ENCODE data around the gene NCKAP1. TPM values are rescaled to one million over a fixed set of nuclear protein-coding genes. Genes with fewer than 3 reads are reported as not detected.

Gene NCKAP1
- total and polyA plus RNA-seq, 2 of the 4 experiments (the other 2 are of a cell fraction): 91.1 to 160 TPM

DNA sequence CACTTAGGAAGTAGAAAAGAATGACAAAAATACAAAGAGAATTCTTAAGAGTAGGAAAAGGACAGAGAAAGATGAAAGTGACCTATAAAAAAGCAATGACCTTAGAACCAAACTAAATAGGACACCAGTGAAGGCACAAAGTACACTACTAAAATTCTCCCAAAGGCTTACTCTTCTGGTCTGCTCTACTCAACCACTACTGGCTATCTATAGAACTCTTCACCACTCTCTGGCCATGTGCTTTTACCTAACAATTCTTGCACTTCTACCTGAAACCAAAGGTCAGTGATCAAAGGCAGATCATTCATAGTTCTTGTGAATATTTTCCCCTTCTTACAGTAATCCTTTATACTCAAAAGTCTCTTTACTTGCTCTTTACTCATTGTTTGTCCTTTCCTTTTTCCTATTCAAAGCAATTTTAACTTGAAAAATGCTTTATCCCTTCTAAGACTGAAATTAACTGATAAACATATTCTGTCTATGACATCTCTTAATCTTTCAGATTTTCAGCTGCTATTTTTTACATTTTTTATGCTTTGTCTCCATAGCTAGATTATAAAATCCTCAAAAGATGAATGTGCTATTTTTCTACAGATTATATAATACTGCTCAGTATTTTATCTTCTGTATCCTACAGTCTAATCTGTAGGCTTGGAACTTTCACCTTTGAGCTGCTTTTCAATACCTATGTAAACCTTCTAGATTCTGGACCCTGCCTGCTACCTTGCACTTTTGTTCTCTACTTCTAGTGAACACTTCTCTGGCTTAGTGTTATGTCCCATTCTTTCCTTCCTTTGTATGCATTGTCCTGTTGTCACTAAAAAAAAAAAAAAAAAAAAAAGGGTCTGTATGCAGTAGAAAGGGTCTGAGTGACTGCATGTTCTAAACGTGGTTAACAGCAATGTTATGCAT lies 64.6 kb downstream of the NCKAP1 start:
- WGBS, 2 experiments (ENCODE audit: extremely low coverage in 2 of 2, insufficient read length in 1 of 2): no CpG with 5 or more reads among the region's 1 CpG
- CTCF ChIA-PET: interaction anchor here (1.2 kb wide), 1 partner anchor 19 kb away, joined by 3 read pairs; no protein-coding TSS in a partner anchor
- dilution Hi-C loops (cut with HindIII; ENCODE audit: low sequenced_read_pairs, unreplicated experiment): no loop called here

More for the DNA sequence above, 64.6 kb downstream of the NCKAP1 start:
- H3K9ac ChIP-seq (ENCODE audit: low read depth, low read length): no peak overlapping the region
- no peak overlapping the region for H4K91ac ChIP-seq (ENCODE audit: insufficient read depth, low read depth, low read length)
- H3K14ac ChIP-seq (replicated peaks; ENCODE audit: low read depth, low read length): no peak overlapping the region
- H2BK15ac ChIP-seq (ENCODE audit: low read depth, low read length): no peak overlapping the region
- H2AFZ ChIP-seq (replicated peaks; ENCODE audit: low read length, poor library complexity): no peak overlapping the region
- H3K18ac ChIP-seq (ENCODE audit: low read depth, low read length): no peak overlapping the region
- H3K27me3 ChIP-seq (ENCODE audit: control insufficient read depth, insufficient read depth, low read length): no peaks in the 10 kb centered on the region
- in situ Hi-C loops (cut with MboI; ENCODE audit: low sequenced_read_pairs) (no loop called here), intact Hi-C loops (cut with micrococcal nuclease) (loop anchor here (10.0 kb wide), 1 partner anchor 49 kb away; no protein-coding TSS in a partner anchor)
- no peak overlapping the region for H2AK9ac ChIP-seq (replicated peaks; ENCODE audit: low read depth, low read length, poor library complexity)
- H3K36me3 ChIP-seq (ENCODE audit: control insufficient read depth, insufficient read depth, low read length): peaks cover 19% of the 10 kb centered on the region
- H3K4me3 ChIP-seq (ENCODE audit: insufficient read depth, low read depth, low read length): no peak overlapping the region
- no peaks in the 10 kb centered on the region for H3K9me3 ChIP-seq (ENCODE audit: control insufficient read depth, insufficient read depth, low read length)
- no peak overlapping the region for H3K23ac ChIP-seq (ENCODE audit: low read depth, low read length)
- H2AK5ac ChIP-seq (ENCODE audit: low read depth, low read length): no peak overlapping the region
- POLR2A ChIA-PET (ENCODE audit: unreplicated experiment): no interaction called here
- H3K4ac ChIP-seq (ENCODE audit: low read depth, low read length): no peak overlapping the region
- no peak for DNase-seq
- H4K20me1 ChIP-seq (ENCODE audit: insufficient read depth, low read length): no peaks in the 10 kb centered on the region
- no peak overlapping the region for H2BK120ac ChIP-seq (ENCODE audit: low read depth, low read length)
- no peak overlapping the region for H3K56ac ChIP-seq (ENCODE audit: extremely low read depth, insufficient read depth, low read length)
- no peak for ATAC-seq (ENCODE audit: low read depth)
- H3K79me1 ChIP-seq (ENCODE audit: low read depth in 1 of 2, low read length in 2 of 2): peaks cover 5 to 6% of the 10 kb centered on the region in 2 experiments; a peak in 2 of 4 replicates
- H2BK20ac ChIP-seq (ENCODE audit: low read depth, low read length): no peak overlapping the region
- no peak overlapping the region for H2BK5ac ChIP-seq (ENCODE audit: low read depth, low read length, poor library complexity, severe bottlenecking)
- no peak overlapping the region for H4K5ac ChIP-seq (ENCODE audit: low read depth, low read length)
- no peaks in the 10 kb centered on the region; the same call in 1 of the 2 replicates for H3K9me1 ChIP-seq (ENCODE audit: insufficient read depth, low read length)
- TF ChIP-seq RAD21 (IDR thresholded peaks at IDR 0.05; ENCODE audit: low read length) (no peak), MXI1 (IDR thresholded peaks at IDR 0.05; ENCODE audit: borderline replicate concordance, low read depth, low read length) (no peak), CHD1 (IDR thresholded peaks at IDR 0.05; ENCODE audit: low read depth, low read length) (no peak), RCOR1 (IDR thresholded peaks at IDR 0.05; ENCODE audit: insufficient replicate concordance, low read length) (no peak), RFX5 (IDR thresholded peaks at IDR 0.05; ENCODE audit: low read depth, low read length) (no peak), POLR2A (IDR thresholded peaks at IDR 0.05; ENCODE audit: low read depth, low read length) (no peak), CEBPB (IDR thresholded peaks at IDR 0.05; ENCODE audit: low read depth, low read length) (no peak)
- TF ChIP-seq, protein P1, sequence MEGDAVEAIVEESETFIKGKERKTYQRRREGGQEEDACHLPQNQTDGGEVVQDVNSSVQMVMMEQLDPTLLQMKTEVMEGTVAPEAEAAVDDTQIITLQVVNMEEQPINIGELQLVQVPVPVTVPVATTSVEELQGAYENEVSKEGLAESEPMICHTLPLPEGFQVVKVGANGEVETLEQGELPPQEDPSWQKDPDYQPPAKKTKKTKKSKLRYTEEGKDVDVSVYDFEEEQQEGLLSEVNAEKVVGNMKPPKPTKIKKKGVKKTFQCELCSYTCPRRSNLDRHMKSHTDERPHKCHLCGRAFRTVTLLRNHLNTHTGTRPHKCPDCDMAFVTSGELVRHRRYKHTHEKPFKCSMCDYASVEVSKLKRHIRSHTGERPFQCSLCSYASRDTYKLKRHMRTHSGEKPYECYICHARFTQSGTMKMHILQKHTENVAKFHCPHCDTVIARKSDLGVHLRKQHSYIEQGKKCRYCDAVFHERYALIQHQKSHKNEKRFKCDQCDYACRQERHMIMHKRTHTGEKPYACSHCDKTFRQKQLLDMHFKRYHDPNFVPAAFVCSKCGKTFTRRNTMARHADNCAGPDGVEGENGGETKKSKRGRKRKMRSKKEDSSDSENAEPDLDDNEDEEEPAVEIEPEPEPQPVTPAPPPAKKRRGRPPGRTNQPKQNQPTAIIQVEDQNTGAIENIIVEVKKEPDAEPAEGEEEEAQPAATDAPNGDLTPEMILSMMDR (conservative IDR thresholded peaks at IDR 0.05; ENCODE audit: low read depth, low read length): no peak
- TF ChIP-seq, protein P2, sequence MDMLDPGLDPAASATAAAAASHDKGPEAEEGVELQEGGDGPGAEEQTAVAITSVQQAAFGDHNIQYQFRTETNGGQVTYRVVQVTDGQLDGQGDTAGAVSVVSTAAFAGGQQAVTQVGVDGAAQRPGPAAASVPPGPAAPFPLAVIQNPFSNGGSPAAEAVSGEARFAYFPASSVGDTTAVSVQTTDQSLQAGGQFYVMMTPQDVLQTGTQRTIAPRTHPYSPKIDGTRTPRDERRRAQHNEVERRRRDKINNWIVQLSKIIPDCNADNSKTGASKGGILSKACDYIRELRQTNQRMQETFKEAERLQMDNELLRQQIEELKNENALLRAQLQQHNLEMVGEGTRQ (IDR thresholded peaks at IDR 0.05; ENCODE audit: low read depth, low read length): no peak
- no TSS peak for BruUV-seq (replicated peaks)
- H3K4me2 ChIP-seq (ENCODE audit: low read depth, low read length): no peak overlapping the region
- no peak overlapping the region for H4K8ac ChIP-seq (ENCODE audit: low read depth in 2 of 2, low read length in 2 of 2)
- no peak overlapping the region for H3K27ac ChIP-seq (ENCODE audit: insufficient read depth, low read length)
- H3K4me1 ChIP-seq (ENCODE audit: control insufficient read depth, insufficient read depth, low read length): no peaks in the 10 kb centered on the region
